ENCODE results near the gene COL8A1. TPM values are rescaled to one million over a fixed set of nuclear protein-coding genes. Genes with fewer than 3 reads are reported as not detected.

COL8A1 gene
- total RNA-seq, 1 donor from 2014 or later, result 0.22 TPM

DNA sequence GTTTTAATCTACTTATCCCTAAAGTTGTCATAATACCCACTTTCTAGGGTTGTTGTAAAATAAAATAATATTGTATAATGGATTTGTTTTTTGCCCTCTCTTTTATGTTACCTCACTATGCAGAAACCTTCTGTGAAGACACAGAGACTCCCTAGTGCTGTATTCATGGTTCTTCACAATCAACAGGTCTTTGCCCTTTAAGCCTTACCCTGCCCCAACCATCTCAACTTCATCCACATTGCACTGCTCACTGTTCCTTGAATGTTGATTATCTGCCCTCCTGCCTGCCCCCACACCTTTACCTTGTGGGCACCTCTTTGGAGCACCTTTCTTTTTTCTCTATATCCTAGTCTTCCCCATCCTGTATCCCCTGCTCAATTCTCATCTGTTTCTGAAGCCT, 200.4 kb downstream of the COL8A1 start:
- intact Hi-C loops (cut with micrococcal nuclease), result no loop called here

DNA sequence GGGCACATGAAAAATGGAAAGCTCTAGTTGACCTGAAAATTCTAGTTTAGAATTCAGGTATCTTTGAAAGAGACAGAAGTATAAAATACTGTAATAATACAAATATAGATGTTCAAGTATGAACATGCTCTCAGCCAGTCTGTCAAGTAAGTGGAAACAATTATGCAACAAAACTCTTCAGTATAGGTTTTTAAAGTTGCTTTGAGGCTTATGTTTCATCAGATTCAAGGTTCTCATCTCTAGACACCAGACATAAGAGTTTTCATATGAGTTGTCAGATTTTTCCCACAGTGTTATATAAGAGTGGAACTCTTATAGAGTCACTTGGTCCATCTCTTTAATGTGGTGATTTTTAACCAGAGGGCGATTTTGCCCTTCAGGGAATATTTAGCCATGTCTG, 201.2 kb downstream of the COL8A1 start:
- intact Hi-C loops (cut with micrococcal nuclease), result loop anchor here (5.0 kb wide), 1 partner anchor 108 kb away; no protein-coding TSS in a partner anchor

DNA sequence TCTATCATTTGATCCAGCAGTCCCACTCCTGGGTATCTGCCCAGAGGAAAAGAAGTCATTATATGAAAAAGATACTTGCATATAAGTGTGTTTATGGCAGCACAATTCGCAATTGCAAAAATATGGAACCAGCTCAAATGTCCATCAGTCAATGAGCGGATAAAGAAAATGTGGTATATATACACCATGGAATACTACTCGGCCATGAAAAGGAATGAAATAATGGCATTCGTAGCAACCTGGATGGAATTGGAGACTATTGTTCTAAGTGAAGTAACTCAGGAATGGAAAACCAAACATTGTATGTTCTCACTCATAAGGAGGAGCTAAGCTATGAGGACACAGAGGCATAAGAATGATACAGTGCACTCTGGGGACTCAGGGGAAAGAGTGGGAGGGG, 203.6 kb downstream of the COL8A1 start:
- intact Hi-C loops (cut with micrococcal nuclease), result loop anchor here (5.0 kb wide), 1 partner anchor 105 kb away; no protein-coding TSS in a partner anchor

DNA sequence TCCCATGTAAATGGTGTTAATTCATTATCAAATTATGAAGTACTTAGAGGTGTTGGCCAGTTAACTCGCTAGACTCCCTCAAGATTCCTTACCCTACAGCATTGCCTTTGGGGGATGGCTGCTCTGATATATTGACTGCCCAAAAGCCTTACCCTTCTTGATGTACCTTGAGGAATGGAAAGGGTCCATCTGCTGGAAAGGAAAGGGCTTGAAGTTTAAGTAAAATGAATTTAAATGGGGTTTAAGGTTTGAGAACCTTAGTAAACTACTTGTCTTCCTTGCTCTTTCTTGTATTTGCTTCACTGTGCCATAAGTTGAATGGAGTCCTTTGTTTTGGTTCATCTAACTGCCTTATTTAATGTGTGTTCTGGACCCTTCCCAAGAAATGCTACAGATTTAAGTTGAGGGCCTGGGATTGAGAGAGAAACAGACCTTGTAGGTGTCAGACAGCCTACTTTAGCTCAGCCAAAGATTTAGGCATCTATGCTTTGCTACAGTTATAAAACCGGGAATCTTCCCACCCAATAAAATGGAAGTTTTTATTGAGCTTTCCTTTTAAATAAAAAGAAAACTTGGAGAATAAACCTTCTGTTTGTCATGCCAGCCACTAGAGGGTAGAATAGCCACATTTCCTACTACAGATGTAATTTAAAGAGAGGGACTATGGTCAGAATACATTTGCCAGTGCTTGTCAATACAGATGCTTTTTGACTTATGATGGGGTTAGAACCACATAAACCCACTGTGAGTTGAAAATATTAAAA, 204.6 kb downstream of the COL8A1 start:
- intact Hi-C loops (cut with micrococcal nuclease), result loop anchor here (1.0 to 5.0 kb wide), 7 partner anchors 25 to 411 kb away; no protein-coding TSS in a partner anchor

DNA sequence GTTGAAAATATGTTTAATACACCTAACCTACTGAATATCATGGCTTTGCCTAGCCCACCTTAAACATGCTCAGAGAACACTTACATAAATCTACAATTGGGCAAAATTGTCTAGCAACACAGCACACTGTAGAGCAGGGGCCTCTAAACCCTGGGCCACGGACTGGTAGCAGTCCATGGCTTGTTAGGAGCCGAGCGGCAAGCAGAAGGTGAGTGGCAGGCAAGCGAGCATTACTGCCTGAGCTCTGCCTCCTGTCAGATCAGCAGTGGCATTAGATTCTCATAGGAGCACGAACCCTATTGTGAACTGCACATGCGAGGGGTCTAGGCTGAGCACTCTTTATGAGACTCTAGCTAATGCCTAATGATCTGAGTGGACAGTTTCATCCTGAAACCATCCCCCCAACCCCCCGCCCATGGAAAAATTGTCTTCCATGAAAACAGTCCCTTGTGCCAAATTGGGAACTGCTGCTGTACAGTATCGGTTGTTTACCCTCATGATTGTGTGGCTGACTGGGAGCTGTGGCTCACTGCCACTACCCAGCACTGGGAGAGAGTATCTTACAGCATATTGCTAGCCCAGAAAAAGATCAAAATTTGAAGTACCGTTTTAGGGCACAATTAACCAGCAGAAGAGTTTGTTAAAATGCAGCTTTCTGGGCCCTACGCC, 205.3 kb downstream of the COL8A1 start:
- intact Hi-C loops (cut with micrococcal nuclease), result loop anchor here (1.0 to 5.0 kb wide), 7 partner anchors 25 to 411 kb away; no protein-coding TSS in a partner anchor

DNA sequence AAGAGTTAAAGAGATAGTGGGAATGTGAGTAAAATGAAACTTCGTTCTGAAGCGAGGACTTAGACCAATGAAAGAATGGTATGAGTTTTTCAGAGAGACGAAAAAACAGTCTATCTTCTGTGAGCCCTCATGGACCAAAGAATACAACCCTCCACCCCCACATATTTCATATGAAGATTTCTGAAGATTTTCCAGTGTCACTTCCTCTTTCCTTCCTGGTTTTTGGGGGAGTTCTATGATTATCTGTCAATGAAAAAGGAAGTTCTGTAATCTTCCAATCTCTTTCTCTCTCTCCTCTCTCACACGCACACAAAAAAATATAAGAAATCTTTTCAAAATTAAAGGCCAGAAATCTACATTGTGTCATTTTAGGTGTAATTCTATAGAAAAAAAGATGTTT, 206.9 kb downstream of the COL8A1 start:
- intact Hi-C loops (cut with micrococcal nuclease), result no loop called here

DNA sequence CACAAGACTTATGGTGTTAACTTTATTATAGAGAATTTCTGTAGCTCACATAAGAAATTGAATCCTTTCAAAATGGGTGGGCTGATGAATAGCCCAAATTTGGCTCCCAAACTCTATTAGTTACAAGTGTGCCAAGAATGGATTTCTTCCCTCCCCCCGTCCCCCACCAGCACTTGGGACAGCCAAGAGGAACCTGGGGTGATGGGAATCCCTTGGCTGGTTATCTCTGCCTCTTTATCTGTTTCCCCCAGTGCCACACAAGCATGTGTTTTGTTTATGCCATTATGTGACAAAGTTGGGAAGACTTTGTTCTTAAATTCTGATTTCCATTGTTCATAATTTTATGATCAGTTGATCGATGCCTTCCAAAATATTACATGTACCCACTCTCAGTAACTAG, 207.6 kb downstream of the COL8A1 start:
- intact Hi-C loops (cut with micrococcal nuclease), result no loop called here

DNA sequence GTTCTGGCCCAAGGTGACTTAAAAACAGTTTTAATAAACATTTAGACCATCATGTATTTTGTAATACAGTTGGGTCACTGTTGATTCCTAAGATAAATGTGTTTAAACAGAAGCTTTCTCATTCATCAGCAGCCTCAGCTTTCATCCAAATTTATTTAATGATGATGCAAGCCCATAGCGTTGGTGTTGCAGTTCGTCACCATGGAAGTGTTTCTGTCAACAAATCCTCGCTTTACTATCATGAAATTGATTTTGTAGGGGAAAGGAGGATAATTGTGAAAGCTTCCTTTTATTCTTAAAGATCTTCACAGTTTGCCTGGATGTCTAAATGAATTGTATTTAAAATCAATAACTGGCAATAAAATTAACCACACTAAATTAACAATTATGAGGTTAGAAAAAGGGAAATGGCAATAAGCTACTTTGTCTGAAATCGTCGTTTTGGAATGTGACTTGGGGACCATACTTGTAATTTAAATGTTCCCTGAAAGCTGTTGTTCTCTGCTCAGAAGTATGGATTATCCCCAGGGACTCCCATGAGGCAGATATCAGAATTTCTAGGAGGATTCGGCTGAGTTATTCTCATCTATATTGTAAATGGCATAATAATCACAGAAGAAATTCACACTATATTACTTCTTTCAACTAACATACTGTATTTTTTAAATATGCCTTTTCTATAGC, 208.2 kb downstream of the COL8A1 start:
- intact Hi-C loops (cut with micrococcal nuclease), result loop anchor here (1.0 kb wide), 1 partner anchor 10 kb away; no protein-coding TSS in a partner anchor

DNA sequence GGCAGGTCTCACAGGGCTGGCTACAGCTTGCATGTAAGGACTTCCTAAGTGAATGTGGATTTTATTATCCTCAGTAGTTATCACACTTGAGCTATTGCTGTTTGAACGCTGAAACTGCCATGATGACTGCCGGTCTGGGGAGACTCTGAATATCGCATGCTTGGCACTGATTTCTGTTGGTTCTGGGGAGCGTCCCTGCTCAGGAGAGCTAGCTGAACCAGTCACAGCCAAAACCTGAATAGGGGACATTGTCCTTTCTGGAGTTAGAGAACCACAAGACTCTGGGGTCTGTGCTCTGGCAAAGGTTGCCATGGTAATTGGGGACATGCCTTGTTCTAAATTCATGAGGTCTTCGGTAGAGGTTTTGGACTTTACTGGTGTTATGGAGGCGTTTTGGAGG, 210.0 kb downstream of the COL8A1 start:
- intact Hi-C loops (cut with micrococcal nuclease), result no loop called here

Other genes with a start within 250 kb of the COL8A1 start
- 42.9 and 45.7 TPM in 2 replicates for gene CMSS1, start 179.3 kb downstream of the COL8A1 start, total RNA-seq

All from T-helper 1 cell treated with Interleukin-12 subunit alpha and Interleukin-12 subunit beta and Interleukin-4 antibody, amounts not matched to agents 30 ng/mL and 1 ng/mL, for 36 hours (primary cell).